IMR-90 (cell line): Measurements from ENCODE around the gene ERC2.

ENCODE experiments used
- MAZ ChIP-seq: IDR thresholded peaks from 2 replicates; pipeline ENCODE4 v1.6.1; 2012; ENCODE audit warnings: low read depth, mild to moderate bottlenecking, low read length, improper control_type of control experiment, moderate library complexity, borderline replicate concordance
- MXI1 ChIP-seq: IDR thresholded peaks from 2 replicates; pipeline ENCODE4 v1.6.1; 2012; ENCODE audit warnings: low read depth, mild to moderate bottlenecking, low read length, moderate library complexity, borderline replicate concordance

GRCh38 chr3:55714057-55714456, 754.2 kb downstream of the ERC2 start:
- TF ChIP-seq MAZ (no peak), MXI1 (no peak)
